ENCODE data around the gene RPS6KA1. TPM values are rescaled to one million over a fixed set of nuclear protein-coding genes. Genes with fewer than 3 reads are reported as not detected.
A peak's percentile ranks its signal among the peaks of the same experiment; 100 is the strongest.

Gene RPS6KA1
- total and polyA plus RNA-seq, 2 of the 13 experiments (the other 11 are each of a cell fraction or from before 2014, with no cell fraction given) = 19.6 to 24.2 TPM

DNA sequence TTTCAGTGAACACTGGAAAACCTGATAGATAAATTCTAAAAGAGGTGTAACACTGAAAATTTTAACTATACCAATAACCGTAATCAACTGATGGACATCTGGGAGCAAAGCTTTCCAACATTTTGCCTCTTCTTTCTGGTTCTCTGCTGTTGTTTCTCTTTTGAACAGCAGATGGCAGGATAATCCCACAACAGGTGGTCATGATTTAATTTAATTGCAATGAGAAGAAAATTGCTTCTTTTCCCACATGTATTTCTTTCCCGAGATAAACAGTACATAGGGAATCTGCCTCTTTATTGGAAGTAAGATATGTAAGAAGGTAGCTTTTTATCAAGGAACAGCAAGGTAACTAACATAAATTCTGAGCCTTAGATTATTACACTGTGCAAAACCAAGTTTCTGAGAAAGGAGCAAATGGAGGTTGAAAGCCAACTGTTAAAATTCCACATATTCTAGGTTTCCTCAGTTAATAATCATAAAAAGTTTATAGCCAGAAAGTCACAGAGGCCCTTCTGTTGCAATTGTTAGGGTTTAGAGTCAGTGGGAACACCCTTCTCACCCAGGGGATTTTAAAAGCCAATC is 72.9 kb downstream of the RPS6KA1 start:
- ChIA-PET CTCF (ENCODE audit: low intra/inter-chr PET ratio, low total read pairs) (interaction anchor here (1.0 to 3.3 kb wide), 5 partner anchors 75 to 207 kb away, joined by 3 to 44 read pairs (median 4); partner anchors contain the start of gene PIGV), POLR2A (interaction anchor here (0.9 to 1.3 kb wide), 3 partner anchors 96 to 187 kb away, joined by 3 read pairs; partner anchors contain the start of gene PIGV)
- intact Hi-C loops (cut with micrococcal nuclease; ENCODE audit: unreplicated experiment) (loop anchor here (1.0 to 10.0 kb wide), 5 partner anchors 75 to 272 kb away; no protein-coding TSS in a partner anchor), in situ Hi-C loops (cut with HindIII; ENCODE audit: extremely low pct_ligation_motif_present, low pct_unique_long_range_greater_than_20kb) (loop anchor here (5.0 kb wide), 1 partner anchor 185 kb away; the partner anchor contains the start of gene PIGV)
- no peaks in the 10 kb centered on the region for H4K20me1 ChIP-seq (ENCODE audit: insufficient read depth, low read length)
- 0 out of 2 replicates have a peak, but pooled peaks cover 7% of the 10 kb centered on the region for H3K4me1 ChIP-seq (ENCODE audit: insufficient read depth, low read length)
- H3K27me3 ChIP-seq (ENCODE audit: control insufficient read depth in 1 of 2, insufficient read depth in 2 of 2, low read length in 2 of 2) = peaks cover 0 to 7% of the 10 kb centered on the region in 2 experiments; a peak in 2 of 5 replicates
- H3K9me3 ChIP-seq (ENCODE audit: low read length) = no peaks in the 10 kb centered on the region
- no peak overlapping the region for H3K27ac ChIP-seq (ENCODE audit: extremely low read length, insufficient read depth, low read length)
- peak; percentile 86 for FAIRE-seq
- H2AFZ ChIP-seq (ENCODE audit: low read length) = no peak overlapping the region
- no peak overlapping the region; the same call in 1 of the 2 replicates for H3K4me2 ChIP-seq (ENCODE audit: low read depth, low read length)
- BruUV-seq (replicated peaks) = no TSS peak
- H3K9ac ChIP-seq (ENCODE audit: insufficient read depth, low read depth, low read length) = no peak overlapping the region
- no peaks in the 10 kb centered on the region for H3K79me2 ChIP-seq (ENCODE audit: insufficient read depth, low read length)
- ATAC-seq = no peak
- TF ChIP-seq CTCF (CRISPR knock-in tag; IDR thresholded peaks at IDR 0.05) = peak; percentile 82
- peak; percentile 85 for TF ChIP-seq RAD21 (CRISPR knock-in tag; IDR thresholded peaks at IDR 0.05)
- peak; percentile 96 for TF ChIP-seq SMC3 (IDR thresholded peaks at IDR 0.05; ENCODE audit: low read length)
- TF ChIP-seq MIXL1 (CRISPR knock-in tag; IDR thresholded peaks at IDR 0.05) = peak; percentile 84
- no peak for TF ChIP-seq ZFY (CRISPR knock-in tag; IDR thresholded peaks at IDR 0.05)
- TF ChIP-seq THAP11 (CRISPR knock-in tag; IDR thresholded peaks at IDR 0.05) = peak; percentile 27; the same call in 1 of the 2 replicates
- peak; percentile 79; the same call in 1 of the 2 replicates for TF ChIP-seq ARID3A (IDR thresholded peaks at IDR 0.05; ENCODE audit: low read depth, low read length)
- TF ChIP-seq STAG1 (CRISPR knock-in tag; IDR thresholded peaks at IDR 0.05) = peak; percentile 96
- no peak for TF ChIP-seq CREB1 (IDR thresholded peaks at IDR 0.05)
- no peak for TF ChIP-seq CREB1 (CRISPR knock-in tag; IDR thresholded peaks at IDR 0.05)
- peak; percentile 52 for DNase-seq (ENCODE audit: low spot score)
- no peak overlapping the region for H3K4me3 ChIP-seq (replicated peaks in 1 of 3; ENCODE audit: insufficient read depth in 1 of 3, low read depth in 2 of 3, low read length in 3 of 3)
- 5% methylated on average over 2 of the region's 2 CpGs for WGBS (ENCODE audit: low lambda C conversion rate)
- H3K36me3 ChIP-seq (replicated peaks in 1 of 2; ENCODE audit: control insufficient read depth in 1 of 2, insufficient read depth in 2 of 2, low read length in 2 of 2) = no peaks in the 10 kb centered on the region
